ENCODE measurements around the gene WSCD1.

WSCD1 gene

GRCh38 chr17:6145946-6146345, 75.8 kb downstream of the WSCD1 start:
- Histone ChIP-seq H3K4me3 (ENCODE audit: low read depth, low read length) (no peak overlapping the region), H3K4me1 (ENCODE audit: control insufficient read depth, insufficient read depth, low read length) (no peaks in the 10 kb centered on the region), H3K9me3 (ENCODE audit: control insufficient read depth, insufficient read depth, low read length) (no peaks in the 10 kb centered on the region), H3K36me3 (ENCODE audit: control insufficient read depth, insufficient read depth, low read length) (no peaks in the 10 kb centered on the region), H3K9ac (ENCODE audit: low read depth, low read length) (no peak overlapping the region), H3K27me3 (ENCODE audit: control insufficient read depth, insufficient read depth, low read length) (no peaks in the 10 kb centered on the region)

- Histone ChIP-seq H3K9ac (ENCODE audit: low read depth, low read length) (no peak overlapping the region), H3K4me3 (ENCODE audit: low read depth, low read length) (no peak overlapping the region), H3K9me3 (ENCODE audit: control insufficient read depth, insufficient read depth, low read length) (no peaks in the 10 kb centered on the region), H3K36me3 (ENCODE audit: control insufficient read depth, insufficient read depth, low read length) (no peaks in the 10 kb centered on the region), H3K4me1 (ENCODE audit: control insufficient read depth, insufficient read depth, low read length) (no peaks in the 10 kb centered on the region), H3K27me3 (ENCODE audit: control insufficient read depth, insufficient read depth, low read length) (no peaks in the 10 kb centered on the region)
Measured at GRCh38 chr17:6147042-6147441, 76.9 kb downstream of the WSCD1 start.

- Histone ChIP-seq H3K9me3 (ENCODE audit: control insufficient read depth, insufficient read depth, low read length) (no peaks in the 10 kb centered on the region), H3K27me3 (ENCODE audit: control insufficient read depth, insufficient read depth, low read length) (no peaks in the 10 kb centered on the region), H3K36me3 (ENCODE audit: control insufficient read depth, insufficient read depth, low read length) (no peaks in the 10 kb centered on the region), H3K9ac (ENCODE audit: low read depth, low read length) (no peak overlapping the region), H3K4me3 (ENCODE audit: low read depth, low read length) (no peak overlapping the region), H3K4me1 (ENCODE audit: control insufficient read depth, insufficient read depth, low read length) (no peaks in the 10 kb centered on the region)
Measured at GRCh38 chr17:6153375-6153774, 83.2 kb downstream of the WSCD1 start.

- no peak overlapping the region for H3K9ac ChIP-seq (ENCODE audit: low read depth, low read length)
- no peak overlapping the region for H3K4me3 ChIP-seq (ENCODE audit: low read depth, low read length)
- H3K9me3 ChIP-seq (ENCODE audit: control insufficient read depth, insufficient read depth, low read length), result no peaks in the 10 kb centered on the region
- H3K36me3 ChIP-seq (ENCODE audit: control insufficient read depth, insufficient read depth, low read length), result no peaks in the 10 kb centered on the region
- no peaks in the 10 kb centered on the region for H3K27me3 ChIP-seq (ENCODE audit: control insufficient read depth, insufficient read depth, low read length)
- H3K4me1 ChIP-seq (ENCODE audit: control insufficient read depth, insufficient read depth, low read length), result peaks cover 12% of the 10 kb centered on the region
Measured at GRCh38 chr17:6157716-6158115, 87.5 kb downstream of the WSCD1 start.

GRCh38 chr17:6159541-6160231, 89.5 kb downstream of the WSCD1 start:
- no peaks in the 10 kb centered on the region for H3K27me3 ChIP-seq (ENCODE audit: control insufficient read depth, insufficient read depth, low read length)

GRCh38 chr17:6160232-6160555, 90.0 kb downstream of the WSCD1 start:
- Histone ChIP-seq H3K9ac (ENCODE audit: low read depth, low read length) (no peak overlapping the region), H3K36me3 (ENCODE audit: control insufficient read depth, insufficient read depth, low read length) (no peaks in the 10 kb centered on the region), H3K9me3 (ENCODE audit: control insufficient read depth, insufficient read depth, low read length) (no peaks in the 10 kb centered on the region), H3K4me1 (ENCODE audit: control insufficient read depth, insufficient read depth, low read length) (peaks cover 20% of the 10 kb centered on the region), H3K4me3 (ENCODE audit: low read depth, low read length) (no peak overlapping the region), H3K27me3 (ENCODE audit: control insufficient read depth, insufficient read depth, low read length) (no peaks in the 10 kb centered on the region)

More at GRCh38 chr17:6159541-6160231, 89.5 kb downstream of the WSCD1 start:
- Histone ChIP-seq H3K4me3 (ENCODE audit: low read depth, low read length) (no peak overlapping the region), H3K4me1 (ENCODE audit: control insufficient read depth, insufficient read depth, low read length) (peaks cover 20% of the 10 kb centered on the region), H3K36me3 (ENCODE audit: control insufficient read depth, insufficient read depth, low read length) (no peaks in the 10 kb centered on the region), H3K9ac (ENCODE audit: low read depth, low read length) (no peak overlapping the region), H3K9me3 (ENCODE audit: control insufficient read depth, insufficient read depth, low read length) (no peaks in the 10 kb centered on the region)

- Histone ChIP-seq H3K4me3 (ENCODE audit: low read depth, low read length) (no peak overlapping the region), H3K4me1 (ENCODE audit: control insufficient read depth, insufficient read depth, low read length) (peaks cover 20% of the 10 kb centered on the region), H3K36me3 (ENCODE audit: control insufficient read depth, insufficient read depth, low read length) (no peaks in the 10 kb centered on the region), H3K9me3 (ENCODE audit: control insufficient read depth, insufficient read depth, low read length) (no peaks in the 10 kb centered on the region), H3K27me3 (ENCODE audit: control insufficient read depth, insufficient read depth, low read length) (no peaks in the 10 kb centered on the region), H3K9ac (ENCODE audit: low read depth, low read length) (no peak overlapping the region)
Measured at GRCh38 chr17:6160911-6161855, 91.0 kb downstream of the WSCD1 start.

GRCh38 chr17:6162216-6162615, 92.0 kb downstream of the WSCD1 start:
- H3K36me3 ChIP-seq (ENCODE audit: control insufficient read depth, insufficient read depth, low read length), result no peaks in the 10 kb centered on the region
- peak overlapping the region; percentile 4 for H3K4me3 ChIP-seq (ENCODE audit: low read depth, low read length)
- peaks cover 20% of the 10 kb centered on the region for H3K4me1 ChIP-seq (ENCODE audit: control insufficient read depth, insufficient read depth, low read length)
- H3K9ac ChIP-seq (ENCODE audit: low read depth, low read length), result no peak overlapping the region
- H3K9me3 ChIP-seq (ENCODE audit: control insufficient read depth, insufficient read depth, low read length), result no peaks in the 10 kb centered on the region
- H3K27me3 ChIP-seq (ENCODE audit: control insufficient read depth, insufficient read depth, low read length), result no peaks in the 10 kb centered on the region

- no peaks in the 10 kb centered on the region for H3K27me3 ChIP-seq (ENCODE audit: control insufficient read depth, insufficient read depth, low read length)
- H3K9me3 ChIP-seq (ENCODE audit: control insufficient read depth, insufficient read depth, low read length), result no peaks in the 10 kb centered on the region
- no peaks in the 10 kb centered on the region for H3K36me3 ChIP-seq (ENCODE audit: control insufficient read depth, insufficient read depth, low read length)
- H3K4me1 ChIP-seq (ENCODE audit: control insufficient read depth, insufficient read depth, low read length), result peaks cover 20% of the 10 kb centered on the region
- H3K4me3 ChIP-seq (ENCODE audit: low read depth, low read length), result no peak overlapping the region
- no peak overlapping the region for H3K9ac ChIP-seq (ENCODE audit: low read depth, low read length)
Measured at GRCh38 chr17:6162892-6163291, 92.7 kb downstream of the WSCD1 start.

GRCh38 chr17:6163612-6164333, 93.6 kb downstream of the WSCD1 start:
- no peak overlapping the region for H3K4me3 ChIP-seq (ENCODE audit: low read depth, low read length)
- H3K27me3 ChIP-seq (ENCODE audit: control insufficient read depth, insufficient read depth, low read length), result no peaks in the 10 kb centered on the region
- peaks cover 20% of the 10 kb centered on the region for H3K4me1 ChIP-seq (ENCODE audit: control insufficient read depth, insufficient read depth, low read length)
- H3K36me3 ChIP-seq (ENCODE audit: control insufficient read depth, insufficient read depth, low read length), result no peaks in the 10 kb centered on the region
- no peak overlapping the region for H3K9ac ChIP-seq (ENCODE audit: low read depth, low read length)
- no peaks in the 10 kb centered on the region for H3K9me3 ChIP-seq (ENCODE audit: control insufficient read depth, insufficient read depth, low read length)

GRCh38 chr17:6164996-6165395, 94.8 kb downstream of the WSCD1 start:
- H3K4me3 ChIP-seq (ENCODE audit: low read depth, low read length), result no peak overlapping the region
- no peaks in the 10 kb centered on the region for H3K9me3 ChIP-seq (ENCODE audit: control insufficient read depth, insufficient read depth, low read length)
- no peak overlapping the region for H3K9ac ChIP-seq (ENCODE audit: low read depth, low read length)
- peaks cover 20% of the 10 kb centered on the region for H3K4me1 ChIP-seq (ENCODE audit: control insufficient read depth, insufficient read depth, low read length)
- no peaks in the 10 kb centered on the region for H3K27me3 ChIP-seq (ENCODE audit: control insufficient read depth, insufficient read depth, low read length)
- no peaks in the 10 kb centered on the region for H3K36me3 ChIP-seq (ENCODE audit: control insufficient read depth, insufficient read depth, low read length)
